ENCODE results near the gene KCNQ1. TPM values are rescaled to one million over a fixed set of nuclear protein-coding genes. Genes with fewer than 3 reads are reported as not detected.

KCNQ1 gene
- total and polyA plus RNA-seq, 2 of the 13 experiments (the other 11 are each of a cell fraction or from before 2014, with no cell fraction given): 0.02 to 0.08 TPM

GRCh38 chr11:2548596-2548995 lies 103.8 kb downstream of the KCNQ1 start:
- Histone ChIP-seq H3K4me1 (ENCODE audit: insufficient read depth, low read length) (no peaks in the 10 kb centered on the region), H3K79me2 (ENCODE audit: insufficient read depth, low read length) (no peaks in the 10 kb centered on the region), H3K9me3 (ENCODE audit: low read length) (no peaks in the 10 kb centered on the region), H3K4me3 (replicated peaks in 1 of 3; ENCODE audit: insufficient read depth in 1 of 3, low read depth in 2 of 3, low read length in 3 of 3) (no peak overlapping the region), H3K27ac (ENCODE audit: extremely low read length, insufficient read depth, low read length) (no peak overlapping the region), H3K9ac (ENCODE audit: insufficient read depth, low read depth, low read length) (no peak overlapping the region), H4K20me1 (ENCODE audit: insufficient read depth, low read length) (no peaks in the 10 kb centered on the region), H3K36me3 (replicated peaks in 1 of 2; ENCODE audit: control insufficient read depth in 1 of 2, insufficient read depth in 2 of 2, low read length in 2 of 2) (no peaks in the 10 kb centered on the region), H3K27me3 (ENCODE audit: control insufficient read depth in 1 of 2, insufficient read depth in 2 of 2, low read length in 2 of 2) (peaks cover 3 to 58% of the 10 kb centered on the region in 2 experiments), H2AFZ (ENCODE audit: low read length) (no peak overlapping the region), H3K4me2 (ENCODE audit: low read depth, low read length) (no peak overlapping the region)
- BruUV-seq (replicated peaks): no TSS peak
- no peak for ATAC-seq
- WGBS (ENCODE audit: low lambda C conversion rate): 46% methylated on average over 7 of the region's 12 CpGs
- intact Hi-C loops (cut with micrococcal nuclease; ENCODE audit: unreplicated experiment): no loop called here
- no peak for FAIRE-seq
- no peak for DNase-seq (ENCODE audit: low spot score)
- TF ChIP-seq ZGPAT (CRISPR knock-in tag; IDR thresholded peaks at IDR 0.05) (no peak), TRIM24 (CRISPR knock-in tag; IDR thresholded peaks at IDR 0.05) (no peak), ZNF382 (CRISPR knock-in tag; IDR thresholded peaks at IDR 0.05; ENCODE audit: borderline replicate concordance) (no peak), HIC2 (CRISPR knock-in tag; IDR thresholded peaks at IDR 0.05; ENCODE audit: low read depth) (no peak), ARID5B (CRISPR knock-in tag; IDR thresholded peaks at IDR 0.05) (no peak), ELF3 (CRISPR knock-in tag; IDR thresholded peaks at IDR 0.05) (no peak), ZNF33B (CRISPR knock-in tag; IDR thresholded peaks at IDR 0.05) (no peak), TCF7 (IDR thresholded peaks at IDR 0.05; ENCODE audit: low read depth) (no peak), ZNF335 (CRISPR knock-in tag; IDR thresholded peaks at IDR 0.05) (no peak), ZBTB2 (CRISPR knock-in tag; IDR thresholded peaks at IDR 0.05; ENCODE audit: low read depth) (no peak), FOXK1 (CRISPR knock-in tag; IDR thresholded peaks at IDR 0.05; ENCODE audit: borderline replicate concordance, low read depth) (no peak), SP4 (CRISPR knock-in tag; IDR thresholded peaks at IDR 0.05) (no peak), FOXK2 (IDR thresholded peaks at IDR 0.05) (no peak), BHLHE40 (IDR thresholded peaks at IDR 0.05; ENCODE audit: low read length) (no peak), ZNF776 (CRISPR knock-in tag; IDR thresholded peaks at IDR 0.05) (no peak), ZNF317 (CRISPR knock-in tag; IDR thresholded peaks at IDR 0.05) (no peak), BRD4 (CRISPR knock-in tag; IDR thresholded peaks at IDR 0.05) (no peak), RFX1 (IDR thresholded peaks at IDR 0.05) (no peak), ZBTB3 (CRISPR knock-in tag; IDR thresholded peaks at IDR 0.05; ENCODE audit: borderline replicate concordance, low read depth) (no peak)
- in situ Hi-C loops (cut with HindIII; ENCODE audit: extremely low pct_ligation_motif_present, low pct_unique_long_range_greater_than_20kb): no loop called here
- ChIA-PET POLR2A (no interaction called here), CTCF (ENCODE audit: low intra/inter-chr PET ratio, low total read pairs) (no interaction called here)

Data from HepG2 (cell line).